ENCODE results near the gene PPARGC1A. TPM values are rescaled to one million over a fixed set of nuclear protein-coding genes. Genes with fewer than 3 reads are reported as not detected.

PPARGC1A gene
- total and polyA plus RNA-seq, 8 donors = 2.7 to 12.2 (median 8.1) TPM

GRCh38 chr4:23888421-23889319, 1.2 kb downstream of the PPARGC1A start:
- intact Hi-C loops (cut with DNase I) = no loop called here
- no peak for FAIRE-seq
- WGBS, 2 donors = 5% methylated on average over 25 of the region's 25 CpGs
- TF ChIP-seq CTCF (IDR thresholded peaks at IDR 0.05) = no peak
- Histone ChIP-seq H3K36me3 (no peaks in the 10 kb centered on the region), H3K4me3 (peak overlapping the region in 3 of 4 donors; percentile 2 to 41 (median 37)), H3K4me1 (peaks cover 0 to 4% (median 4%) of the 10 kb centered on the region in 3 donors), H3K27ac (peak overlapping the region in 2 of 4 donors; percentile 67 to 69), H3K9me3 (no peaks in the 10 kb centered on the region), H3K27me3 (no peaks in the 10 kb centered on the region)
- no peak for DNase-seq
- ATAC-seq = peak; percentile 39 to 56 (median 54)

- peaks cover 0 to 4% (median 4%) of the 10 kb centered on the region in 3 donors for H3K4me1 ChIP-seq
- no peaks in the 10 kb centered on the region for H3K36me3 ChIP-seq
- FAIRE-seq (no peak), DNase-seq (no peak), ATAC-seq (peak in 1 of 4 donors; percentile 28)
- WGBS, 2 donors = 55% methylated on average over 7 of the region's 7 CpGs
- no peak for TF ChIP-seq CTCF (IDR thresholded peaks at IDR 0.05)
- intact Hi-C loops (cut with DNase I) = no loop called here
- peak overlapping the region in 2 of 4 donors; percentile 37 to 41 for H3K4me3 ChIP-seq
- no peaks in the 10 kb centered on the region for H3K27me3 ChIP-seq
- H3K9me3 ChIP-seq = no peaks in the 10 kb centered on the region
- peak overlapping the region in 2 of 4 donors; percentile 67 to 69 for H3K27ac ChIP-seq
Measured at GRCh38 chr4:23887989-23888388, 1.9 kb downstream of the PPARGC1A start.

GRCh38 chr4:23887173-23887572, 2.7 kb downstream of the PPARGC1A start:
- no peaks in the 10 kb centered on the region for H3K9me3 ChIP-seq
- FAIRE-seq = no peak
- H3K36me3 ChIP-seq = no peaks in the 10 kb centered on the region
- H3K4me3 ChIP-seq = no peak overlapping the region
- 74 to 76% methylated on average over 3 of the region's 3 CpGs for WGBS, 2 donors
- peak overlapping the region in 1 of 4 donors; percentile 69 for H3K27ac ChIP-seq
- no peak for TF ChIP-seq CTCF (IDR thresholded peaks at IDR 0.05)
- no peak for DNase-seq
- ATAC-seq = no peak
- intact Hi-C loops (cut with DNase I) = no loop called here
- H3K27me3 ChIP-seq = no peaks in the 10 kb centered on the region
- H3K4me1 ChIP-seq = peaks cover 0 to 4% (median 4%) of the 10 kb centered on the region in 3 donors

- H3K4me1 ChIP-seq = peaks cover 0 to 4% (median 4%) of the 10 kb centered on the region in 3 donors
- no peak overlapping the region for H3K27ac ChIP-seq
- DNase-seq (no peak), ATAC-seq (no peak), FAIRE-seq (no peak)
- H3K36me3 ChIP-seq = no peaks in the 10 kb centered on the region
- H3K9me3 ChIP-seq = no peaks in the 10 kb centered on the region
- intact Hi-C loops (cut with DNase I) = no loop called here
- TF ChIP-seq CTCF (IDR thresholded peaks at IDR 0.05) = no peak
- no peak overlapping the region for H3K4me3 ChIP-seq
- 68 to 77% methylated on average over 6 of the region's 6 CpGs for WGBS, 2 donors
- H3K27me3 ChIP-seq = no peaks in the 10 kb centered on the region
Measured at GRCh38 chr4:23885943-23886590, 3.8 kb downstream of the PPARGC1A start.

Data from pancreas (tissue), 10 donors.